NCI-H774 (cell line): ENCODE results near the gene CAMTA1.
"Not testable (repeated sequence)": the region's sequence is repeated elsewhere in the genome, so short reads cannot be mapped to it uniquely, and the experiment has no call there.

ENCODE experiments used
- DNase-seq: peaks from one replicate; lab custom pipeline; 2025; lab: John Stamatoyannopoulos, UW

The CAMTA1 gene

DNA sequence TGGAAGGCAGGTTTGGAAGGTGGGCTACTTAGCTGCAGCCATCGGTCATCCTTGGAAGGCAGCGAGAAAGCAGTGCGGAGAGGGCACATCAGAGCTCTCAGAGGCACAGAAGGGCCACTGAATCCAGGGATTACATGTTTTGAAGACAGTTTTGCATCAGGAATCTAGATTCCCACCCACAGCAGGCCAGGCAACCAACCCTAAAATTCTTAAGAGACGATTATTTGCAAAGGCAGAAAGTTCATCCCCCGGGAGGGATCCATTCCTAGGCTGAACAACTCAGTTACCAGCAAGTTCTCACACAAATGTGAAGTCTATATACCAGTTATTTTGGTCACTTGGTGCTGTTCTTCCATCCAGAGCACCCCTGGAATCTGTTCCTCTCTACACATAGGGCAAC lies 528.6 kb downstream of the CAMTA1 start:
- DNase-seq = no peak

DNA sequence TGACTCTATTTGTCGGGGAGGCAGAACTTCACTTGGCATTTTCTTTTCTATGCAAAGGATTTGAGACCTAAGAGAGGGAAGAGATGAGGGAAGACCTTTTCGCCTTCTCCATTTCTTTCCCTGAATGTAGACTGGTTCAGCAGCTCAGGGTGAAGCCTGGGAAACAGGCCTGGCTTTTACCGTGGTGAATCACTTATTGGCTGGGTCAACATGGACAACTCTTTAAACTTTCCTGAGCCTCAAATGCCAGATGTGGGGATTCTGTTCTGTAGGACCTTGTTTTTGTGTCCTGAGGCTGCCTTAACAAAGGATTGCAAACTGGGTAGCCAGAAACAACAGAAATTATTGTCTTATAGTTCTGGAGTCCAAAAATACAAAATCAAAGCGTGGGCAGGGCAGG lies 530.1 kb downstream of the CAMTA1 start:
- DNase-seq = no peak

DNA sequence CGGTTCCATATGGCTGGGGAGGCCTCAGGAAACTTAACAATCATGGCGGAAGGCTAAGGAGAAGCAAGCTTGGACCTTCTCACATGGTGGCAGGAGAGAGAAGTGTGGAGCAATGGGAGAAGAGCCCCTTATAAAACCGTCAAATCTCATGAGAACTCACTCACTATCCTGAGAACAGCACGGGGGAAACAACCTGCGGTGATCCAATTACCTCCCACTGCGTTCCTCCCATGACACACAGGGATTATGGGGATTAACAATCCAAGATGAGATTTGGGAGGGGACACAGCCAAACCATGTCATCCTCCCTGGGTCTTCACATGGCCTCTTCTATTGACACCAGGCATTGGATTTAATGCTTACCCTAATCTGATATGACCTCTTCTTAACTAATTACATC lies 530.7 kb downstream of the CAMTA1 start:
- DNase-seq = no peak

GRCh38 chr1:7317888-7318287 lies 532.6 kb downstream of the CAMTA1 start:
- no peak for DNase-seq

- DNase-seq = no peak
Measured at GRCh38 chr1:7319196-7319595, 533.9 kb downstream of the CAMTA1 start.

GRCh38 chr1:7320661-7321060 lies 535.4 kb downstream of the CAMTA1 start:
- DNase-seq = no peak

DNA sequence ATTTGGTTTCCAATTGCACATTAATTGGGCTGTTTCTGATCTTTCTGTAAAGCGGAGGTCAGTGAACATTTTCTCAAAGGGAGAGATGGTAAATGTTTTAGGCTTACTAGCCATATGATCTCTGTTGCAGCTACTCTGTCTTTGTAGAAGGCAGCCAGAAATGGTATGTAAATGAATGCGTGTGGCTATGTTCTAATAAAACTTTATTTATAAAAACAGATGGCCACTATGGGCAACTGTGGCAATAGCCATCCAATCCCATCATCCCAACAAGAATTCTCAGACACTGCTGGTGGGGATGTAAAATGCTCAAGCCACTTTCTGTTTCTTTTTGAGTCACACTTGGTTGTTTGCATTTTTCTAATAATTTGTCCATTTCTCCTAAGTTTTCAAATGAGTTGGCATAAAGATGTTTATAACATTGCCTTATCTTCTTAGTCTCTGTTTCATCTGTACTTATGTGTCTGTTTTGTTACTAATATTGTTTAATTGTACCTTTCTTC lies 537.1 kb downstream of the CAMTA1 start:
- no peak for DNase-seq

DNA sequence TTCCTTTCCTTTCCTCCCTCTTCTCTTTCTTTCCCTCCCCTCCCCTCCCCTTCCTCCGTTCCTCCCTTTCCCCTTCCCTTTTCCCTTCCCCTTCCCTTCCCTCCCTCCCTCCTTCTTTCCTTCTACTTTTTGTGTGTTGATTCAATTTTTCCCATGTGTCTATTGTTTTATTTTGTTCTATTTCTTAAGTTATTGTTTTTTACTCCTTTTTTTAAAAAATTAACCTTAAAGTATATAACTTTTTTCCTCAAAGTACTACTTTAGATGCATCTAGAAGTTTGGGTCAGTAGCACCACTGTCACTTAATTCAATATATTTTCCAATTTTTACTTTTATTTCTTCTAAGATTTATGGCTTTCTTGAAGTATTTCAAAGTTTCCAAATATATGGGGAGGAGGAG lies 537.7 kb downstream of the CAMTA1 start:
- DNase-seq = no peak

DNA sequence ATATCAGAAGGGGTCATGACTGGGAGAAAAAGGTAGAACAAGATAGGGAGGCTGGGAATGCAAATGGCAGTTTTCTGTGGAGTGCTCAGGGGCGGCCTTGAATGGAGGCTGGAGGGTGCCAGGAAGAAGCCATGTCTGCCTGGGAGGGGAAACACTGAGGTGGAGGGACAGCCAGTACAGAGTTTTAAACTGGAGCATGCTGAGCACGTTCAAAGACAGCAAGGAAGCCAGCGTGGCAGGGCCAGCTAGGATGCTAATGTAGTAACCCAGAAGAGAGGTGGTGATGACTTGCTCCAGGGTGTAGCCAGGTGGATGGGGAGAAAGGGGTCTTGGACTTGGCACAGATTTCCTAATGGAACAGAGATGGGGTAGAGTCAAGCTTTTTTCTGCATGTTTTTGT lies 540.0 kb downstream of the CAMTA1 start:
- DNase-seq = no peak

- DNase-seq = no peak
Measured at GRCh38 chr1:7326366-7326765, 541.1 kb downstream of the CAMTA1 start.

DNA sequence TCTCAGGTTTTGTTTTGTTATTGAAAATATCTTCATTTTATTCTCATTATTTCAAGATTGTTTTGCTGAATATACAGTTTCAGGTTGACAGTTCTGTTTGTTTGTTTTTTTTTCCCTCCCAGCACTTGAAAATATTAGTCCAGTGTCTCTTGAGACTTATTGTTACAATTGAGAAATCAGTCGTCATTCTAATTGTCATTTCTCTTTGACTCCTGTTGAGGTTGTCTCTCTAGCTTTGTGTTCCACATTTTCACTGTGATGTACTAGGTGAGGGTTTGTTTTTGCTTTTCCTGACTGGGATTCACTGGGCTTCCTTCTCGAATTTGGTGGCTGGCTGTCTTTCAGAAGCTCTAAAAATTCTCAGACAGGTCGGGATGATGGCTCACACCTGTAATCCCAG lies 542.6 kb downstream of the CAMTA1 start:
- no peak for DNase-seq

GRCh38 chr1:7329868-7330615 lies 544.8 kb downstream of the CAMTA1 start:
- DNase-seq = no peak

DNA sequence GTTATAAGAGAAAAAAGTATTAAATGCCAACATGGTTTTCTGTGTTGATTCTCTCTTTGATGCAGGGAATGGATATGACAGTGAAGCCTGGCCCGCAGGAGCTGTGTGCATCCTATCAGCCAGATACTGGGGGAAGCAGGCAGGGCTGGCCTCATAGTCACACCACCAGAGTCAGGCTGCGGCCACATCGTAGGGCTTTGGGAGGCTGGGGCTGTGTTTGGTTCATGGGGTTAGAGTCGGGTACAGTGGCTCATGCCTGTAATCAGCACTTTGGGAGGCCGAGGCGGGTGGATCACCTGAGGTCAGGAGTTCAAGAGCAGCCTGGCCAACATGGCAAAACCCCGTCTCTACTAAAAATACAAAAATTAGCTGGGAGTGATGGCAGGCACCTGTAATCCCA lies 545.5 kb downstream of the CAMTA1 start:
- not testable (repeated sequence) for DNase-seq

GRCh38 chr1:7331926-7332535 lies 546.8 kb downstream of the CAMTA1 start:
- no peak for DNase-seq

DNA sequence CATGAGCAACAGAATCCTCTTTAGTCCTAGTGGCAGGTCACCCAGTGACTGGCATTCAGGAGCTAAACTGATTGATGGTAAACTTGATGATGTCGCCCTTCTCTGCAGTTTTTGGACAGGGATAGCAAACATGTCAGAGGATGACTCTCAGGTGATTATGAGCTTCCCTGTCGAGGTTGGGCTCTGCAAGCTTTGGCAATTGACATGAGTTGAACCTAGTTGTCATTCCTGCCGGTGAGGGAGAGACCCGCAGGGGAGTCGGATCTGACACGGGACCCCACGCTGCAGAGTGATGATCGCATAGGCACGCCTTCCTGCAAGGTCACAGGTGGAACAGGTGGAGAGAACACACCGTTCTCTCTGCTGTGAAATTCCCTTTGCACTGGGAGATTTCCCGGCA lies 547.8 kb downstream of the CAMTA1 start:
- DNase-seq = no peak

DNA sequence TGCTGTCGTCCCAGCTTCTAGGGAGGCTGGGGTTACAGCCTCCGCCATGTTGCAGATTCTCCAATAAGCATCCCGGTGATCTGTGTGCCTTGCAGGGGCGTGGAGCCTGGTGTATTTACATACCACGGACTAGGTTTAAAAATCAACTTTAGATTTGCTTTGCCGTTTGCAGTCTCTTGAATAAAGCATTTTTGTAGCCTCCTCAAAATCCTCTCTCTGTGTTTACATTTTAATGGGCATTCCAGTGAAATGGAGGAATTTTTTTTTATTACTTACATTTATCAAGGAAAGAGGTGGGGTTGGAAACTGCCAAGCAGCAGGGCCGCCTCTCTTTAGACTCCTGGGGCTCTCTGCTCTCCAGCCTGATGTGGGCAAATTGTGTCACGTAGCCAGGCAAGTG lies 548.4 kb downstream of the CAMTA1 start:
- no peak for DNase-seq

GRCh38 chr1:7334475-7335035 lies 549.3 kb downstream of the CAMTA1 start:
- no peak for DNase-seq

- no peak for DNase-seq
Measured at GRCh38 chr1:7335224-7335879, 550.1 kb downstream of the CAMTA1 start.

DNA sequence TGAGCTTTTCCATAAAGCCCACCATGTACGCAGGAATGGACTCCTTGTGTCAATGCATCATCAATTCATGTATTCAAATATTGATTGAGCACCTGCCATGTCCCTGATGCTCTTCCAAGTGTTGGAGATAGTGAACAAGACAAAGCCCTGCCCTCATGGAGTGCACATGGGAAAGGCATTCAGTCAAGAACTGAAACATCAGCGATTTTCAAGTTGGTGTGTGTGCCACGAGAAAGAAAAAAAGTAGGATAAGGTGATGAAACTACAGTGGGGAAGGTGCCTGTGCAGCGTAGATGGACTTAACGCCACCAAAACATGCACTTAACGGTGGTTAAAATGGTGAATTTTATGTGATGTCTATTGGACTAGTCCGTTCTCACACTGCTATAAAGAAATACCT lies 553.2 kb downstream of the CAMTA1 start:
- DNase-seq = no peak

- DNase-seq = no peak
Measured at GRCh38 chr1:7339014-7339413, 553.8 kb downstream of the CAMTA1 start.

- peak; percentile 6 for DNase-seq
Measured at GRCh38 chr1:7339953-7340352, 554.7 kb downstream of the CAMTA1 start.

- DNase-seq = no peak
Measured at GRCh38 chr1:7341145-7341905, 556.1 kb downstream of the CAMTA1 start.
